ENCODE results near the gene PAX7. TPM values are rescaled to one million over a fixed set of nuclear protein-coding genes. Genes with fewer than 3 reads are reported as not detected.

PAX7 gene
- total RNA-seq, 6 experiments from 2014 or later = not detected

DNA sequence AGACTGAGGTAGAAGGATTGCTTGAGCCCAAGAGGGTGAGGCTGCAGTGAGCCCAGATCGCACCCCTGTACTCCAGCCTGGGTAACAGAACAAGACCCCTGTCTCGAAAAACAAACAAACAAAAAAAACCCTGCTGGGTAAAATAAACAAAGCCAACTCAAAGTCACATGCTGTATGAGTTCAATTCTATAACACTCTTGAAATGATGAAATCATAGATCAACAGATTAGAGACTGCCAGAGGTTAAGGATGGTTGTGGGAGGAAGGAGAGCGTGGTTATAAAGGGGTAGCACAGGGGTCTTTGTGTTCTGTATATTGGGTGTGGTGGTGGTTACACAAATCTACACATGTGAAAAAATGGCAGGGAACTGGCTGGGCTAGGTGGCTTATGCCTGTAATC lies 166.3 kb downstream of the PAX7 start:
- DNase-seq = no peak
- no peak overlapping the region for H3K27ac Mint-ChIP-seq
- H3K9me3 Mint-ChIP-seq = no peaks in the 10 kb centered on the region
- no peaks in the 10 kb centered on the region for H3K36me3 Mint-ChIP-seq (ENCODE audit: low read depth)
- H3K4me3 Mint-ChIP-seq = no peak overlapping the region
- TF ChIP-seq, protein P1, sequence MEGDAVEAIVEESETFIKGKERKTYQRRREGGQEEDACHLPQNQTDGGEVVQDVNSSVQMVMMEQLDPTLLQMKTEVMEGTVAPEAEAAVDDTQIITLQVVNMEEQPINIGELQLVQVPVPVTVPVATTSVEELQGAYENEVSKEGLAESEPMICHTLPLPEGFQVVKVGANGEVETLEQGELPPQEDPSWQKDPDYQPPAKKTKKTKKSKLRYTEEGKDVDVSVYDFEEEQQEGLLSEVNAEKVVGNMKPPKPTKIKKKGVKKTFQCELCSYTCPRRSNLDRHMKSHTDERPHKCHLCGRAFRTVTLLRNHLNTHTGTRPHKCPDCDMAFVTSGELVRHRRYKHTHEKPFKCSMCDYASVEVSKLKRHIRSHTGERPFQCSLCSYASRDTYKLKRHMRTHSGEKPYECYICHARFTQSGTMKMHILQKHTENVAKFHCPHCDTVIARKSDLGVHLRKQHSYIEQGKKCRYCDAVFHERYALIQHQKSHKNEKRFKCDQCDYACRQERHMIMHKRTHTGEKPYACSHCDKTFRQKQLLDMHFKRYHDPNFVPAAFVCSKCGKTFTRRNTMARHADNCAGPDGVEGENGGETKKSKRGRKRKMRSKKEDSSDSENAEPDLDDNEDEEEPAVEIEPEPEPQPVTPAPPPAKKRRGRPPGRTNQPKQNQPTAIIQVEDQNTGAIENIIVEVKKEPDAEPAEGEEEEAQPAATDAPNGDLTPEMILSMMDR (IDR thresholded peaks at IDR 0.05) = no peak
- peaks cover 31% of the 10 kb centered on the region for H3K27me3 Mint-ChIP-seq (ENCODE audit: insufficient read depth)
- no peaks in the 10 kb centered on the region for H3K4me1 Mint-ChIP-seq (ENCODE audit: low read depth)

Other genes with a start within 250 kb of the PAX7 start
- gene KLHDC7A, start 149.9 kb upstream of the PAX7 start, total RNA-seq (2021; fragmentation: NEBNext Ultra II Directional; extraction: Animal tissue kit (Norgen Biotek cat#: 25700)) = not detected
- gene TAS1R2, start 228.8 kb downstream of the PAX7 start, total RNA-seq (2021; fragmentation: NEBNext Ultra II Directional; extraction: Animal tissue kit (Norgen Biotek cat#: 25700)) = not detected